Activated CD8-positive, alpha-beta memory T cell treated with anti-CD3 and anti-CD28 coated beads, Interleukin-2, amount 50 U/mL, for 24 hours (primary cell): Measurements from ENCODE around the gene RGS6.

Experiments
- DNase-seq: peaks from one replicate; pipeline ENCODE4 v3.0.0-alpha.2; 2020; ENCODE audit errors: extremely low read depth

Gene RGS6

DNA sequence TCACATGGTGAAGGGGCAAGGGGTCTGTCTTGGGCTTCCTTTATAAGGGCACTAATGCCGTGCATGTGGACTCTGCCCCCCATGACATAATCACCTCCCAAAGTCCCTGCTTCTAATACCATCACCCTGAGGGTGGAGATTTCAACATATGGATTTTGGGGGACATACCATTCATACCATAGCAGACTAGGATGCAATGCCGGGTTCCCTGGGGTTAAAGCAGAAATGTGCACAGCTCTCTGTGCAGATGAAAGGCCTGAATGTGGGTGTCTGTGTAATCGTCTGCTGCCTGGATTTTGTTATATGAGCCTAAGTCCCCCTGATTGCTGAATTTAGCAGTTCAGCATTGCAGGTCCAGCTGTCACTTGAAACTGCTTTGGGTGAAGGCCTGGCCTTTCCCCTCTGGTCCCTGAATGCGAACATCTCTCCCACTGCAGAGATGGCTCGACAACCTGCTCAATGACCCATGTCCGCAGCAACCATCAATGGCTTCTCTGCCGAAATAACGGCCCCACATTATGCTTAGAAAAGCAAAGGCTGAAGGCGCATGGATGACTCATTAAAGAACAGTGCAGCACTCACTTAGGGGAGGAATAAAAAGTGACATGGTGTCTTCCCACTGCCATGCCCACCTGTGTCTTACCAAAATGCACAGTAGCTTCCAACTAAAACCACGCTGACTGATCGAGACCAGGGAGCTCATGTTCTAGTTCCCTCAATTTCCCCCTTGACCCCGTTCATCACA, 675.3 kb downstream of the RGS6 start:
- DNase-seq: no peak

DNA sequence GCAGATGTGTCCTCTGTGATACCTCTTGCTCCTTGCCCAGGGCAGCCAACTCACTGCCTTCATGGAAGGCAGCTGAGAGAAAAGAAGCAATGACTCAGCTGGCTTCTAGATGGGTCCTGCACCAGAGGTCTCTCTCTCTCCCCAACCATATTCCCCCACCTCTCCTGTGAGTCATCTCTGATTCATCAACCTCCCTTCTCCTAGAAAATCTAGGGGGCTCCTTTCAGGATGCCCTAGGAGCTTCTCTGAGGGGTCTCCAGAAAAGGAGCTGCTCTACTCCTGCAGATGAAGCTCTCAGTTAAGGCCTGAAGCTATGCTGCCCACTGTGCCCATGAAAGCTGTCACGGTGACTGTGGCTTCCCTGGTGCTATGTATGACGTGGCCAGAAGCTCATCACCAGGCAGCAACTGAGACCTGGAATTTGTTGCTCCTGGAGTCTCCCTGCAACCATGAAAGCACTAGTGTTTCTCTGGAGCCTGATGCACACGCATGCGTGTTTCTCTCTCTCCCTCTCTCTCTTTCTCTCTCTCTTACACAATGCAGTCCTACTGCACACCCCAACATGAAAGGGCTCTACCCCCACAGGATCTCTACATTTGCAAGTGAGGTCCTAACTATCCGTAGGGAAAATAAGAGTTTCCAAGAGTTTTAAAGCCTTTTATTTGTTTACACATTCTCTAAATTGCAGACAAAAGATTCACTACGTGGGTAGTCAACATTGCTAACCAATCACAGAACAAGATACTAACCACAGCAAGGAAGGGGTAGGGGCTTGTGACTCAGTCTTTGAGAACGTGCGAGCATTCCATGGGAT, 676.4 kb downstream of the RGS6 start:
- DNase-seq: no peak

DNA sequence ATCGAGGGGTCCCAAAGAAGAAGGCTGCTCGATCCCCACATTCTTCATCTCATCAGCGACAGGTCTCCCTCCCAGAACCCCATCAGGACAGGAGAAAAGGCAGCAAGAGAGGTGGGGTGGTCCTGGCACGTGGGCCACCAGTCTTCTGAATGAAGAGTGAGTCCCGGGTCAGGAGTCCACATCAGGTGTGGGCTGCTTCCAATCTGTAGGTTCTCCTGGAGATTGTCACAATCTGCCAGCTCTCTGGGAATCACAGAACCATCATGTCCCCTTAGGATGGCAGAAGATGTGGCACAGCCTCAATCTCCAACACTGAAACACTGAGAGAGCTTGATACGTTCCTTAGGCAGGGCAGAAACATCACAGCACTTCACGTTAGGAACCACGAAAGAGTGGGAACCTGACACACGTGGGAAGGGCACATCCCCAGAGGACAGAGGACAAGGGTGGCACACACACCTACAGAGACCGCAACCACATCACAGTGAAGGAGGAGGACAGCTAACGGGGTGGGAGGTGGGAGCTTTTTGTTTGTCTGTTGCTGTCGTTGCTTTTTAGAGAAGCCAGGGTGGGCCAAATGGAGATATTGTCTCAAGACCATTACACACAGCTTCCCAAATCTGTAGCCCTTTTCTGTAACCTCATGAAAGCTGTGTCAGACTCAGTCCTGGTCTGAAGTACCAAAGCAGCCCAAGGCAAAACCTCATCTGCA, 677.1 kb downstream of the RGS6 start:
- no peak for DNase-seq

DNA sequence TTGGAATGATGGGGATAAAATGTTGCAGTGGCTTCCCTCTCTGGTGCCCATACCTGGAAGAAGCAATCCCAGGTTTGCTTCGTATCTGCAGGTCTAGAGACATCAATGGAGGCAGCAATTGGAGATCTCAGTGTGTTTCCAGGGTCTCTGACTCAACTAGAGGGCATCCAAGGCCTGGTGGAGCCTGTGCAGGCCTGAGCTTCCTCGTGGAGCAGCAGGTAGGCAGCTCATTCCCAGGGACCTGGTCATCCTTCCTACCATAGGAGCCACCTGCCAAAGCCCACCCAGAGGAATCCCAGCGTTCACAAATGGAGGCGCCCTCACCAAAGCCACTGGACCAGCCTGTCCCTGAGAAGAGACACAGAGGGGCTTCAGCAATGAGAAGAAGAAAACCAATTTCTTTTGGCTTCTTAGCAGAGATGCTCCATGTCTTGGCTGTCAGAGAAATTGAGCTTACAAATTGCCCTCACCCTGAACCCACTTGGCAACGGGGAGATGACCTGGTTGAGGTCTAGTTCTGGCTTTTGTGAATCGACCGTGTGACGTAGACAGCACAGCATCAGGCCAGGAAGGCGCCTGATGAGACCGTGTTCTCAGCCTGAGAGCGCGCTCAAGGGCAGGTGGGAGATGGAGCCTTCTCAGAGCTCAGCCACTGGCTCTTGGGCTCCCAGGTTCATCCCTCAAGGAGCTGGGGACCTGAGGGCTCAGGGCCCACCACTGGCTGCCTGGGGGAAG, 678.0 kb downstream of the RGS6 start:
- no peak for DNase-seq

DNA sequence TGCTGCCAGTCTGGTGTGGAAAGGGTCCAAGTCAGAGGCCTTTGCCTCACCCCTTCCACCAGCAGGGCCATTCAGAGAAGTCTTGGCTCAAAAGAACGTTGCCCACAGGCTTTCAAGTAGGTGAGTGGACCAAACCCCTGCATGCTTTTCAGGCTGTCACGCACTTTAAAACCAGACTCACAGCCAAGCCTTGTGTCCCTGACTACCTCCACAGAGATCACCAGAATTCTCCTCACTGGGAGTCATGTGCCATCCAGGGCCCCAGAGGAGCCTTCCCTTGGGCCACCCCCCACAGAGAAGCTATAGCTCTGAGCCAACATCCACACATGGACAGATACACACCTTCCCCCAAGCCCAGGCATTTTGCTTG, 678.6 kb downstream of the RGS6 start:
- DNase-seq: no peak

DNA sequence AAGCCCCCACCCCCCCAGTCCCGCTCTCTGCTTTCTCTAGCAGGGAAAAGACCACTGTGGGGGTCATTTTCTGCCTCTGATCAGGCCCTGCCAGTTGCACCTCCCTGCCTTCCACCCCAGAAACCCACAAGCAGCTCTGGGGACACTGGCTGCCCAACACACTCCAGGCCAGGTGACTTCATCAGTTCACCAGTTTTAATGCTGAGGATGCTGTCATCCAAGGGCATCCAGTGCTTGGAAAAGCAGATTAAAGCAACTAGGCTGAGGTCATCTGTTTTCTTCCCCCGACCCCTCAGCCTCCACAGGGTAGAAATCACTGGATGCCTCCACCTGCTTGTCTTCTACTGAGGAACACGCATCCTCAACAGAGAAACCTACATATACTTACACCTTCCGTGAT, 679.3 kb downstream of the RGS6 start:
- DNase-seq: no peak

DNA sequence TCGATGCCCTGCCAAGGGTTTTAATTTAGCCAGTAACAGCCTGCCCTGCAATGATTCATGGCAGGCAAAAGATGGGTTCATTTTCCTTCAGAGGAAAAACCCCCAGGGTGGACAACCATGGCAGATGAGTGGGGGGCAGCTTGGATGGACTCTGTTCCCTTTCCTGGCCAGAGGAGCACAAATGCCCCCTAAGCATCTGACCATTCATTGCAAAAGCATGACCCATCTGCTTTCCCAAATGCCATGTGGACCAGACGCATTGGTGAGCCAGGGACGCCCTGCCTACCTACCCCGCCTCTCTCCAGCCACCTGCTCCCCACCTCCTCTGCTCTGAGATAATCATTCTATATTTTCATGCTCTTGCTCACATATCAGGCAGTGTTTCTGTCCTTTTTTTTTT, 679.8 kb downstream of the RGS6 start:
- no peak for DNase-seq

DNA sequence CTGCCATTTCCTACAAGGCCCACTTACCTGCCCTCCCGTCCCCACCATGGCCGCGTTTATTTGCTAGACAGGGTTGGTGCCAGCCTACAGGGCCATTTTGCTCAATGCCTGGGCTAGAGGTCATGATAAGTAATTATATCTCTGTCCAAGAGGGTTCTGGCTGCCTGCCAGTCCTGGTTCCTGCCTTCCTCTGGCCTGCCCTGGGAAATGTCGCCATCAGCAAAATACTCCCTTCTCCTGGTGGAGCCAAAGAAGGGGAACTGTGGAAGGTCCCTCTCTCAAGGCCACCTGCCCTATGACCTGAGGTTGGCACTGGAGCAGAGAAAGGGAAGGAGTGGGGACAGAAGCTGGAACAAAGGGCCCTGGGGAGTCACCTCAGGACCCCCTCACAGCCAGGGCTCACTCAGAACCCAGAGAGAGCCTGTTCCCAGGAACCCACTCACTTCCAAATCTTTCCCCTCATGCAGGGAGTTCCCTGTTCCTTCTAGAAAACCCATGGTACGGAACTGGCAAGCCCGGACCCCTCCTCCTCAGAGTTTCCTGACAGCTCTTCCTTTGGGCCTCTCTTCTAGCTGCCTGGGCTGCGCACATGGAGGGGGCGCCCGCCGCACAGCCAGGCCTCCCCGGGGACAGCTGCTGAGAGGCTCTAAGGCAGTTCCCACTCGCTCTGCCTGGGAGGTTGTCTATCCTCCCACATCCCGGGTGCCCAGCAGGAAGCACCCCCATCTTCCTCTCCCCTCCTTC, 681.2 kb downstream of the RGS6 start:
- no peak for DNase-seq

DNA sequence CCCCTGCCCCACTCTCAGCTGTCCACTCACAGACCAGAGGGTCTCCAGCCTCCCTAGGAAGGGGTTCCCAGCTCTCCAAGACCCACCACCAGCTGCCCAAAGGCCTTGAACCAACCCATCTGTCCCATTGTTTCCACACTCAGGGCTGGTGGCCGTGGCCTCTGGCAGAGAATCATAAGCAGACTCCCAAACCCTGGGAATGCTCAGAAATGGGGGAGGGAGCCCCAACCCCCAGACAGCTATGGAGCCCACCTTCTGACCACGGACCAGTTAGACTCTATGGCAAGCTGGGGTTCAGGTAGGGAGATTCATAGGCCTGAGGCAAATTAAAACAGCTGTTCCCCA, 681.7 kb downstream of the RGS6 start:
- DNase-seq: no peak

DNA sequence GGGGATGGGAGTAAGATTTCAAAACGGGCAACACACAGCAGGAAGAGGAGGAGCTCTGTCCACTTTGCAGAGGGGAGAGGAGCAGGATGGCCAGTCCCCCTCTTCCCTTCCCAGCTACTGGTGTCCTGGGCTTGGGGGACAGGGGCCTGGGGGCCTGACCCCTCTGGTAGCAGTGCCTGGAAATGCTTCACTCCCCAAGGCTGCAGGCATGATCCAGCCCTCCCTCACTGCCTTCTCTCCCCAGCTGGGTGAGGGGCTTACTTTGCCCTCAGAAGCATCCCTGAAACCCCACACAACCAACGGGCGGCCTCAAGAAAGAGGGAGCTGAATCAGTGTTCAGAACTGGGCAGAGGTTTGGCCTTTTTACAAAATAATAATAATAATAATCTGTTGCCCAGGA, 682.1 kb downstream of the RGS6 start:
- DNase-seq: no peak

DNA sequence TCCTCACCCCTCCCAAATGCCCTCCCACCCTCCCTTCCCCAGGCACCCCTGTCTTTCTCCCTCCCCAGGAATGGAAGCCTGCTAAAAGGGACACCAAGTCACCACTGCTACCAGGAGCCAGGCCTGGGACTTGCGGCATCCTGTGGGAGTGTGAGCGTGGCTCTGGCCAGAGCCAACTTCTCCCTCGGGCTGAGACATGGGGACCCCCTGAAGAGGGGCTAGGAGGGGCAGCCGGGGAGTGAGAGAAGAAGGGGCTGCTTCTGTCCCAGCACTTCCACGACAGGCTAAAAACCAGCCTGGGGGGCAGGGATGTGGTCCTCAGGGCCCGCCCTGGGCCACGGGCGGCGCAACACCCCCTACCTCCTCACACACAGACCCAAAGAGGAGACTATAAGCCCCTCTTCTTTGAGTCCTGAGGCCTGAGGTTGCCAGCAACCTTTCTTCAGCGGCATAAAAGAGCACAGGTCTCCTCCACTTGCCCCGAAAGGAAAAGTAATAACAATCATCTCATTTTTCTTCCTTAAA, 682.7 kb downstream of the RGS6 start:
- no peak for DNase-seq

DNA sequence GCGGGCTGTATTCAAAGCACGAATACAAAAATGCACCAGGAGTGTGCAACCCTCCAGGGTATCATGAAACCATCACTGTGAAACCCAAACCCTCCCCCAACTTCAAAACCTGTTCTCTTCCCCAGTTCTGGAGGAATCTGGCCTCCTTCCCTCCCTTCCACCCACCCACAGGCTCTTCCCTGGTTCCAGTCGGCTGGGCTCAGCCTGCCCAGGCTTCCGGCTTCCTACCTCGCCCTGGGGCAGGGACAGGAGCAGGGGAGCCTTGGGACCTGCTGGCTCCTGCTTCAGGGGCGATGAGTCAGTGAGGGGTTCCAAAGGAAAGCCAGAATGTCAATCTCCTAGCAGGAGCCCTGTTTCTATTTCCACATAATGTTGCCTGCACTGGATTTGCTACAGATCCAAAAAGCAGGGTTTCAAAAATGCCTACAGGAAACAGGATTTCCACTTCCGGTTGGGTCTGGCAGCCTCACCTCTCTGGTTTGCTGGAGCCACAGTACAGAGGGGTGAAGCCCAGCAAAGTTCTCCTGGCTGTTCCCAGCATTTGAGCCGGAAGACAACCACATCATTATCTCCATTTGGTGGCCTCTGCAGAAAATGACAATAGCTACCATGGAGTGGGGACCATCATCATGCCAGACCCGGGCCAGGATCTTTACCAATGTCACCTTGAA, 683.4 kb downstream of the RGS6 start:
- DNase-seq: no peak
